HepG2 (cell line): Measurements from ENCODE around the gene SDC1. TPM values are rescaled to one million over a fixed set of nuclear protein-coding genes. Genes with fewer than 3 reads are reported as not detected.

Source experiments
- CEBPB ChIP-seq: IDR thresholded peaks from 2 replicates; pipeline ENCODE4 v1.6.1; 2011; ENCODE audit warnings: low read depth, low read length, improper control_type of control experiment, borderline replicate concordance
- FOSL2 ChIP-seq: sonication (generic); formaldehyde crosslinking; IDR thresholded peaks from 2 replicates; pipeline ENCODE4 v1.4.0; 2020; ENCODE audit warnings: missing genetic modification reagents
- GATAD1 ChIP-seq: IDR thresholded peaks from 2 replicates; pipeline ENCODE4 v1.6.1; 2016; ENCODE audit warnings: missing genetic modification reagents, missing compliant biosample characterization
- KDM1A ChIP-seq: IDR thresholded peaks from 2 replicates; pipeline ENCODE4 v1.6.1; 2016; ENCODE audit warnings: missing compliant biosample characterization
- KDM2A ChIP-seq: sonication (generic); formaldehyde crosslinking; IDR thresholded peaks from 2 replicates; pipeline ENCODE4 v1.4.0; 2020; ENCODE audit warnings: low read depth, missing genetic modification reagents, borderline replicate concordance
- MBNL3 ChIP-seq: fragments of 250-450 bp; sonication (Bioruptor Pico); conservative IDR thresholded peaks from 2 replicates; pipeline ENCODE4 v1.8.0; 2022; ENCODE audit warnings: mild to moderate bottlenecking, inconsistent platforms
- MED1 ChIP-seq: sonication (generic); formaldehyde crosslinking; IDR thresholded peaks from 2 replicates; pipeline ENCODE4 v1.4.0; 2020; ENCODE audit warnings: missing genetic modification reagents
- MXI1 ChIP-seq: IDR thresholded peaks from 3 replicates; pipeline ENCODE4 v1.6.1; 2012; ENCODE audit warnings: low read depth, low read length, inconsistent platforms, borderline replicate concordance
- TEAD2 ChIP-seq: sonication (generic); formaldehyde crosslinking; IDR thresholded peaks from 2 replicates; pipeline ENCODE4 v1.9.0; 2021; ENCODE audit warnings: missing genetic modification reagents
- ZBTB1 ChIP-seq: sonication (generic); formaldehyde crosslinking; IDR thresholded peaks from 2 replicates; pipeline ENCODE4 v1.4.0; 2020; ENCODE audit warnings: missing genetic modification reagents, borderline replicate concordance
- ZNF10 ChIP-seq: sonication (generic); formaldehyde crosslinking; IDR thresholded peaks from 2 replicates; pipeline ENCODE4 v1.4.0; 2020; ENCODE audit warnings: mild to moderate bottlenecking, low read depth, missing genetic modification reagents, borderline replicate concordance
- ZNF33B ChIP-seq: sonication (generic); formaldehyde crosslinking; IDR thresholded peaks from 2 replicates; pipeline ENCODE4 v1.5.1; 2020; ENCODE audit warnings: mild to moderate bottlenecking, missing genetic modification reagents
- ZNF546 ChIP-seq: sonication (generic); formaldehyde crosslinking; conservative IDR thresholded peaks from 2 replicates; pipeline ENCODE4 v1.8.1; 2023; ENCODE audit warnings: mild to moderate bottlenecking, missing genetic modification reagents
- ZNF619 ChIP-seq: sonication (generic); formaldehyde crosslinking; IDR thresholded peaks from 2 replicates; pipeline ENCODE4 v1.4.0; 2020; ENCODE audit warnings: mild to moderate bottlenecking, missing genetic modification reagents
- ZNF749 ChIP-seq: sonication (generic); formaldehyde crosslinking; IDR thresholded peaks from 2 replicates; pipeline ENCODE4 v1.8.0; 2022; ENCODE audit warnings: mild to moderate bottlenecking, missing genetic modification reagents, moderate library complexity, borderline replicate concordance
- polyA plus RNA-seq, 8 experiments: library from polyadenylated mRNA; depleted of rRNA in 3 of 8; stranded (reverse) in 7 of 8; unstranded in 1 of 8; fragments of >200 nt; fragmentation: Illumina TruSeq in 4 of 8; extraction: Trizol in 4 of 8; gene quantifications; 2 replicates each; pipeline versions ENCODE4 v1.2.1 to v1.2.3, GENCODE V29; 2011 to 2016; ENCODE audit warnings: low read depth in 4 of 8, missing spikeins in 1 of 8, mixed read lengths in 1 of 8; ENCODE audit not compliant: insufficient read depth in 1 of 8
- total RNA-seq, 5 experiments: library from RNA; depleted of rRNA; stranded (reverse); fragments of >200 nt; fragmentation: Illumina TruSeq; extraction: Trizol; gene quantifications; 2 replicates each; pipeline ENCODE4 v1.2.3, GENCODE V29; 2016; ENCODE audit warnings: low read depth in 1 of 5
- TF ChIP-seq, protein P1 (sequence below): sonication (generic); formaldehyde crosslinking; IDR thresholded peaks from 2 replicates; pipeline ENCODE4 v1.5.1; 2020; ENCODE audit warnings: missing genetic modification reagents, mild to moderate bottlenecking, borderline replicate concordance
- TF ChIP-seq, protein P2 (sequence below): sonication (generic); formaldehyde crosslinking; IDR thresholded peaks from 2 replicates; pipeline ENCODE4 v1.4.0; 2020; ENCODE audit warnings: missing genetic modification reagents
- TF ChIP-seq, protein P3 (sequence below): sonication (generic); formaldehyde crosslinking; IDR thresholded peaks from 2 replicates; pipeline ENCODE4; 2020; ENCODE audit warnings: missing genetic modification reagents, mild to moderate bottlenecking, borderline replicate concordance
- TF ChIP-seq, protein P4 (sequence below): sonication (generic); formaldehyde crosslinking; IDR thresholded peaks from 2 replicates; pipeline ENCODE4 v1.5.0; 2020; ENCODE audit warnings: mild to moderate bottlenecking, low read depth, missing genetic modification reagents, borderline replicate concordance

SDC1 gene
- total and polyA plus RNA-seq, 2 of the 13 experiments (the other 11 are each of a cell fraction or from before 2014, with no cell fraction given) = 108 to 119 TPM

DNA sequence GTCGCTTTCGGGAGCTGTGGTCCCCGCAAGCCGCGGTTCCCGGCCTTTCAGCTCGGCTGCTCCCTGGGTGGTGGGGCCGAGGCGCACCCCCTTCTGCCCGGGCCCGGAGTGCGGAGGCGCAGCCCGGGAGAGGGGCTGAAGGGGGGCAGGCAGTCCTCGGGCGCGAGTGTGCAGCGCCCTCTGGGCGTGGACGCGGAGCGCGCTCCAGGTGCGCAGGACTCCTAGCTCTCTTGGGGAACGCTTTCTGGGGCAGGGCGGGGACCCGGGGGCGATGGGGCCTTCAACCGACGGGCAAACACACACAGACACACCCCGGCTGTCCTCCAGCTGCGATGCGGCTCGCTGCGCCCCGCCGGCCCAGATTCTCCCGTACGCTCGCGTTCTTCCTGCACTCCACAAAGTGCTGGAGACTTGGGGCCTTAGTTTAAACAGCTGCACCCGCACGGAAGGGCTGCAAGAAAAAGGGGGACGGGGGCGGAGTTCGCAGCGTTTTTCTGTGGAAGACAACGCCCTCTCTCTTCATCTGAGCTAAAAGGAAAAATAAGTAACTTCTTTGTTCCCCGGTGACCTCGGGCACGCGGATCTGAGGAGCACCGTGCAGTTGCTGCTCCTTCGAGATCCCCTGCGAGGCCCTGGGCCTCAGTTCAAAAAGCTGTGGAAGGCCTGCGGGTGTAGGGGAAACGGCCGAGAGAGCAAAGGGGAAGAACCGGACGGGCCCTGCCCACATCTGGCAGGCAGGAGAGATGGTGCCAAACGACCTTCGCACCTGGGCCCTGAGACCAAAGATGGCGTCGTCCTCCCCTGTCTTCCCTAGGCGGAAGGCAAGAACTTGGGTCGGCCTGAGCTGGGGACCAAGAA lies 593 bp upstream of the SDC1 start (continued):
- TF ChIP-seq, protein P1, sequence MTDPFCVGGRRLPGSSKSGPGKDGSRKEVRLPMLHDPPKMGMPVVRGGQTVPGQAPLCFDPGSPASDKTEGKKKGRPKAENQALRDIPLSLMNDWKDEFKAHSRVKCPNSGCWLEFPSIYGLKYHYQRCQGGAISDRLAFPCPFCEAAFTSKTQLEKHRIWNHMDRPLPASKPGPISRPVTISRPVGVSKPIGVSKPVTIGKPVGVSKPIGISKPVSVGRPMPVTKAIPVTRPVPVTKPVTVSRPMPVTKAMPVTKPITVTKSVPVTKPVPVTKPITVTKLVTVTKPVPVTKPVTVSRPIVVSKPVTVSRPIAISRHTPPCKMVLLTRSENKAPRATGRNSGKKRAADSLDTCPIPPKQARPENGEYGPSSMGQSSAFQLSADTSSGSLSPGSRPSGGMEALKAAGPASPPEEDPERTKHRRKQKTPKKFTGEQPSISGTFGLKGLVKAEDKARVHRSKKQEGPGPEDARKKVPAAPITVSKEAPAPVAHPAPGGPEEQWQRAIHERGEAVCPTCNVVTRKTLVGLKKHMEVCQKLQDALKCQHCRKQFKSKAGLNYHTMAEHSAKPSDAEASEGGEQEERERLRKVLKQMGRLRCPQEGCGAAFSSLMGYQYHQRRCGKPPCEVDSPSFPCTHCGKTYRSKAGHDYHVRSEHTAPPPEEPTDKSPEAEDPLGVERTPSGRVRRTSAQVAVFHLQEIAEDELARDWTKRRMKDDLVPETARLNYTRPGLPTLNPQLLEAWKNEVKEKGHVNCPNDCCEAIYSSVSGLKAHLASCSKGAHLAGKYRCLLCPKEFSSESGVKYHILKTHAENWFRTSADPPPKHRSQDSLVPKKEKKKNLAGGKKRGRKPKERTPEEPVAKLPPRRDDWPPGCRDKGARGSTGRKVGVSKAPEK (CRISPR knock-in tag) = peak; percentile 95
- TF ChIP-seq ZBTB1 (CRISPR knock-in tag) (no peak), CEBPB (no peak), KDM2A (peak; percentile 94), GATAD1 (CRISPR knock-in tag) (peak; percentile 55), TEAD2 (CRISPR knock-in tag) (no peak), KDM1A (0 out of 2 replicates have a peak, but pooled peaks have one; percentile 27), FOSL2 (CRISPR knock-in tag) (peak; percentile 42), ZNF619 (no peak; the same call in none of the 2 replicates), MED1 (CRISPR knock-in tag) (peak; percentile 72), ZNF749 (no peak), MXI1 (peak; percentile 47; the same call in 1 of the 3 replicates), ZNF10 (no peak), ZNF546 (peak; percentile 38; the same call in 1 of the 2 replicates), ZNF33B (peak; percentile 73; the same call in 1 of the 2 replicates), MBNL3 (CRISPR knock-in tag) (no peak)
- TF ChIP-seq, protein P2, sequence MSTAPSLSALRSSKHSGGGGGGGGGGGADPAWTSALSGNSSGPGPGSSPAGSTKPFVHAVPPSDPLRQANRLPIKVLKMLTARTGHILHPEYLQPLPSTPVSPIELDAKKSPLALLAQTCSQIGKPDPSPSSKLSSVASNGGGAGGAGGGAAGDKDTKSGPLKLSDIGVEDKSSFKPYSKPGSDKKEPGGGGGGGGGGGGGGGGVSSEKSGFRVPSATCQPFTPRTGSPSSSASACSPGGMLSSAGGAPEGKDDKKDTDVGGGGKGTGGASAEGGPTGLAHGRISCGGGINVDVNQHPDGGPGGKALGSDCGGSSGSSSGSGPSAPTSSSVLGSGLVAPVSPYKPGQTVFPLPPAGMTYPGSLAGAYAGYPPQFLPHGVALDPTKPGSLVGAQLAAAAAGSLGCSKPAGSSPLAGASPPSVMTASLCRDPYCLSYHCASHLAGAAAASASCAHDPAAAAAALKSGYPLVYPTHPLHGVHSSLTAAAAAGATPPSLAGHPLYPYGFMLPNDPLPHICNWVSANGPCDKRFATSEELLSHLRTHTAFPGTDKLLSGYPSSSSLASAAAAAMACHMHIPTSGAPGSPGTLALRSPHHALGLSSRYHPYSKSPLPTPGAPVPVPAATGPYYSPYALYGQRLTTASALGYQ (CRISPR knock-in tag) = no peak; the same call in 1 of the 2 replicates
- TF ChIP-seq, protein P3, sequence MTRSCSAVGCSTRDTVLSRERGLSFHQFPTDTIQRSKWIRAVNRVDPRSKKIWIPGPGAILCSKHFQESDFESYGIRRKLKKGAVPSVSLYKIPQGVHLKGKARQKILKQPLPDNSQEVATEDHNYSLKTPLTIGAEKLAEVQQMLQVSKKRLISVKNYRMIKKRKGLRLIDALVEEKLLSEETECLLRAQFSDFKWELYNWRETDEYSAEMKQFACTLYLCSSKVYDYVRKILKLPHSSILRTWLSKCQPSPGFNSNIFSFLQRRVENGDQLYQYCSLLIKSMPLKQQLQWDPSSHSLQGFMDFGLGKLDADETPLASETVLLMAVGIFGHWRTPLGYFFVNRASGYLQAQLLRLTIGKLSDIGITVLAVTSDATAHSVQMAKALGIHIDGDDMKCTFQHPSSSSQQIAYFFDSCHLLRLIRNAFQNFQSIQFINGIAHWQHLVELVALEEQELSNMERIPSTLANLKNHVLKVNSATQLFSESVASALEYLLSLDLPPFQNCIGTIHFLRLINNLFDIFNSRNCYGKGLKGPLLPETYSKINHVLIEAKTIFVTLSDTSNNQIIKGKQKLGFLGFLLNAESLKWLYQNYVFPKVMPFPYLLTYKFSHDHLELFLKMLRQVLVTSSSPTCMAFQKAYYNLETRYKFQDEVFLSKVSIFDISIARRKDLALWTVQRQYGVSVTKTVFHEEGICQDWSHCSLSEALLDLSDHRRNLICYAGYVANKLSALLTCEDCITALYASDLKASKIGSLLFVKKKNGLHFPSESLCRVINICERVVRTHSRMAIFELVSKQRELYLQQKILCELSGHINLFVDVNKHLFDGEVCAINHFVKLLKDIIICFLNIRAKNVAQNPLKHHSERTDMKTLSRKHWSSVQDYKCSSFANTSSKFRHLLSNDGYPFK (CRISPR knock-in tag) = peak; percentile 62; the same call in 1 of the 2 replicates
- TF ChIP-seq, protein P4, sequence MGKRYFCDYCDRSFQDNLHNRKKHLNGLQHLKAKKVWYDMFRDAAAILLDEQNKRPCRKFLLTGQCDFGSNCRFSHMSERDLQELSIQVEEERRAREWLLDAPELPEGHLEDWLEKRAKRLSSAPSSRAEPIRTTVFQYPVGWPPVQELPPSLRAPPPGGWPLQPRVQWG (CRISPR knock-in tag) = no peak
